ENCODE measurements around the gene MARCHF5.
"Not testable (repeated sequence)": the region's sequence is repeated elsewhere in the genome, so short reads cannot be mapped to it uniquely, and the experiment has no call there.

The MARCHF5 gene

GRCh38 chr10:92305133-92306072 lies 14.4 kb downstream of the MARCHF5 start:
- no peak for DNase-seq

GRCh38 chr10:92309272-92309671 lies 18.3 kb downstream of the MARCHF5 start:
- no peak for DNase-seq

- DNase-seq = no peak
Measured at GRCh38 chr10:92313750-92314149, 22.8 kb downstream of the MARCHF5 start.

GRCh38 chr10:92316610-92317009 lies 25.6 kb downstream of the MARCHF5 start:
- no peak for DNase-seq

- DNase-seq = no peak
Measured at GRCh38 chr10:92323079-92323478, 32.1 kb downstream of the MARCHF5 start.

- DNase-seq = no peak
Measured at GRCh38 chr10:92327445-92328433, 36.8 kb downstream of the MARCHF5 start.

GRCh38 chr10:92328993-92329392 lies 38.0 kb downstream of the MARCHF5 start:
- DNase-seq = no peak

GRCh38 chr10:92329927-92330326 lies 39.0 kb downstream of the MARCHF5 start:
- not testable (repeated sequence) for DNase-seq

- DNase-seq = no peak
Measured at GRCh38 chr10:92342796-92343195, 51.8 kb downstream of the MARCHF5 start.

- not testable (repeated sequence) for DNase-seq
Measured at GRCh38 chr10:92345575-92345974, 54.6 kb downstream of the MARCHF5 start.

- not testable (repeated sequence) for DNase-seq
Measured at GRCh38 chr10:92347035-92347676, 56.2 kb downstream of the MARCHF5 start.

- no peak for DNase-seq
Measured at GRCh38 chr10:92350411-92350810, 59.4 kb downstream of the MARCHF5 start.

- DNase-seq = no peak
Measured at GRCh38 chr10:92354587-92354986, 63.6 kb downstream of the MARCHF5 start.

GRCh38 chr10:92356041-92356440 lies 65.1 kb downstream of the MARCHF5 start:
- no peak for DNase-seq

GRCh38 chr10:92363498-92363897 lies 72.5 kb downstream of the MARCHF5 start:
- no peak for DNase-seq

- no peak for DNase-seq
Measured at GRCh38 chr10:92366412-92367021, 75.5 kb downstream of the MARCHF5 start.

- no peak for DNase-seq
Measured at GRCh38 chr10:92377962-92378361, 87.0 kb downstream of the MARCHF5 start.

GRCh38 chr10:92381543-92381954 lies 90.6 kb downstream of the MARCHF5 start:
- no peak for DNase-seq

- no peak for DNase-seq
Measured at GRCh38 chr10:92382631-92383030, 91.7 kb downstream of the MARCHF5 start.

GRCh38 chr10:92384741-92385140 lies 93.8 kb downstream of the MARCHF5 start:
- no peak for DNase-seq

GRCh38 chr10:92385831-92386230 lies 94.9 kb downstream of the MARCHF5 start:
- no peak for DNase-seq

- DNase-seq = no peak
Measured at GRCh38 chr10:92387289-92387940, 96.4 kb downstream of the MARCHF5 start.
